ENCODE data around the gene SV2B.

DNA sequence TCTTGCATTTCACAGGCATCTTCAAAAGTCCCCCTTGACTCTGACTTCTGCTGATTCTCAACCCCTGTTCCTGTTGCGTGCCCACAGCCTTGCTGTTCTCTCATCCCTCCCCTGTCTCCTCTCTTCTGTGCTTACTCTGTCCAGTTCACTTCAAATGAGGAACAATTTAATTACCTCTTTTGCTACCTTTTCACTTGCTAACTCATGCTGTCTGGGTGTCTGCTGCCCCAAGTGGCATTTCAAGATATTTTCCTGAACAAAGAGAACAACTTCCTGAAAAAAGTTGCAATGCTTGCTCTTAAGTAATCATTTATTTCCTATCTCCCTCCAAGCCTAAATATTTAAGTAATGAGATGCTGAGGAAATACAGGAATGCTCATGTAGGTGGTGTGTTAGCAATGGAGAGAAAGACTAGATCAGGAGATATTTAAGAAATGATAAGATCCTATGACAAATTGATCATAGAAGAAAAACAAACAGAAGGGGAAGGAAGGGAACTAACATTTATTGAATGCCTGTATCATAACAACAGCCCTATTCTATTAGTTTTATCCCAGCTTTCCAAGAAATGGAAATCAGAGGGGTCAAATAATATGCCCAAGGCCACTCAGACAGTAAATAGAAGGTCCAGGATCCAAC lies 42.2 kb downstream of the SV2B start:
- TF ChIP-seq, protein P1, sequence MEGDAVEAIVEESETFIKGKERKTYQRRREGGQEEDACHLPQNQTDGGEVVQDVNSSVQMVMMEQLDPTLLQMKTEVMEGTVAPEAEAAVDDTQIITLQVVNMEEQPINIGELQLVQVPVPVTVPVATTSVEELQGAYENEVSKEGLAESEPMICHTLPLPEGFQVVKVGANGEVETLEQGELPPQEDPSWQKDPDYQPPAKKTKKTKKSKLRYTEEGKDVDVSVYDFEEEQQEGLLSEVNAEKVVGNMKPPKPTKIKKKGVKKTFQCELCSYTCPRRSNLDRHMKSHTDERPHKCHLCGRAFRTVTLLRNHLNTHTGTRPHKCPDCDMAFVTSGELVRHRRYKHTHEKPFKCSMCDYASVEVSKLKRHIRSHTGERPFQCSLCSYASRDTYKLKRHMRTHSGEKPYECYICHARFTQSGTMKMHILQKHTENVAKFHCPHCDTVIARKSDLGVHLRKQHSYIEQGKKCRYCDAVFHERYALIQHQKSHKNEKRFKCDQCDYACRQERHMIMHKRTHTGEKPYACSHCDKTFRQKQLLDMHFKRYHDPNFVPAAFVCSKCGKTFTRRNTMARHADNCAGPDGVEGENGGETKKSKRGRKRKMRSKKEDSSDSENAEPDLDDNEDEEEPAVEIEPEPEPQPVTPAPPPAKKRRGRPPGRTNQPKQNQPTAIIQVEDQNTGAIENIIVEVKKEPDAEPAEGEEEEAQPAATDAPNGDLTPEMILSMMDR (IDR thresholded peaks at IDR 0.05): peak; percentile 64
- no peak for TF ChIP-seq EZH2 (IDR thresholded peaks at IDR 0.05; ENCODE audit: borderline replicate concordance, insufficient read depth, low read depth, low read length, poor library complexity, severe bottlenecking)

Measured in B cell (primary cell).